ENCODE results near the gene ADARB2.

GRCh38 chr10:1724921-1725488 lies 12.3 kb downstream of the ADARB2 start:
- TF ChIP-seq, protein P1, sequence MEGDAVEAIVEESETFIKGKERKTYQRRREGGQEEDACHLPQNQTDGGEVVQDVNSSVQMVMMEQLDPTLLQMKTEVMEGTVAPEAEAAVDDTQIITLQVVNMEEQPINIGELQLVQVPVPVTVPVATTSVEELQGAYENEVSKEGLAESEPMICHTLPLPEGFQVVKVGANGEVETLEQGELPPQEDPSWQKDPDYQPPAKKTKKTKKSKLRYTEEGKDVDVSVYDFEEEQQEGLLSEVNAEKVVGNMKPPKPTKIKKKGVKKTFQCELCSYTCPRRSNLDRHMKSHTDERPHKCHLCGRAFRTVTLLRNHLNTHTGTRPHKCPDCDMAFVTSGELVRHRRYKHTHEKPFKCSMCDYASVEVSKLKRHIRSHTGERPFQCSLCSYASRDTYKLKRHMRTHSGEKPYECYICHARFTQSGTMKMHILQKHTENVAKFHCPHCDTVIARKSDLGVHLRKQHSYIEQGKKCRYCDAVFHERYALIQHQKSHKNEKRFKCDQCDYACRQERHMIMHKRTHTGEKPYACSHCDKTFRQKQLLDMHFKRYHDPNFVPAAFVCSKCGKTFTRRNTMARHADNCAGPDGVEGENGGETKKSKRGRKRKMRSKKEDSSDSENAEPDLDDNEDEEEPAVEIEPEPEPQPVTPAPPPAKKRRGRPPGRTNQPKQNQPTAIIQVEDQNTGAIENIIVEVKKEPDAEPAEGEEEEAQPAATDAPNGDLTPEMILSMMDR (conservative IDR thresholded peaks at IDR 0.05; ENCODE audit: low read depth in 2 of 2) = no peak
- TF ChIP-seq POLR2AphosphoS5 (IDR thresholded peaks at IDR 0.05; ENCODE audit: low read depth) (no peak), ETS1 (IDR thresholded peaks at IDR 0.05) (no peak), EZH2 (IDR thresholded peaks at IDR 0.05; ENCODE audit: low read depth, unreplicated experiment) (no peak), REST (IDR thresholded peaks at IDR 0.05; ENCODE audit: unreplicated experiment) (no peak), JUNB (IDR thresholded peaks at IDR 0.05; ENCODE audit: unreplicated experiment) (no peak), EZH2phosphoT487 (IDR thresholded peaks at IDR 0.05; ENCODE audit: unreplicated experiment) (no peak), ZNF462 (CRISPR knock-in tag; IDR thresholded peaks at IDR 0.05) (no peak), CREB1 (CRISPR knock-in tag; IDR thresholded peaks at IDR 0.05; ENCODE audit: low read depth) (no peak), ZNF114 (CRISPR knock-in tag; IDR thresholded peaks at IDR 0.05) (no peak), NANOG (IDR thresholded peaks at IDR 0.05; ENCODE audit: borderline replicate concordance) (no peak), ZNF331 (CRISPR knock-in tag; IDR thresholded peaks at IDR 0.05; ENCODE audit: low read depth) (no peak), STAT1 (IDR thresholded peaks at IDR 0.05; ENCODE audit: unreplicated experiment) (no peak)
